Measurements from ENCODE around the gene HSP90AB1.

HSP90AB1 gene

GRCh38 chr6:44226368-44227147 lies 20.3 kb upstream of the HSP90AB1 start:
- TF ChIP-seq CTCF (conservative IDR thresholded peaks at IDR 0.05; ENCODE audit: low read depth, low read length), result no peak
- H3K4me3 ChIP-seq (ENCODE audit: low read length), result no peak overlapping the region
- DNase-seq (ENCODE audit: low read depth), result no peak

- no peak overlapping the region for H3K4me3 ChIP-seq (ENCODE audit: low read length)
- TF ChIP-seq CTCF (conservative IDR thresholded peaks at IDR 0.05; ENCODE audit: low read depth, low read length), result no peak
- no peak for DNase-seq (ENCODE audit: low read depth)
These were observed 19.6 kb upstream of the HSP90AB1 start for GRCh38 chr6:44227148-44227793.

- DNase-seq (ENCODE audit: low read depth), result no peak
- H3K4me3 ChIP-seq (ENCODE audit: low read length), result no peak overlapping the region
- TF ChIP-seq CTCF (conservative IDR thresholded peaks at IDR 0.05; ENCODE audit: low read depth, low read length), result no peak
These were observed 18.9 kb upstream of the HSP90AB1 start for GRCh38 chr6:44228031-44228430.

- no peak overlapping the region for H3K4me3 ChIP-seq (ENCODE audit: low read length)
These were observed 18.5 kb upstream of the HSP90AB1 start for GRCh38 chr6:44228433-44228832.

GRCh38 chr6:44228836-44229235 lies 18.1 kb upstream of the HSP90AB1 start:
- H3K4me3 ChIP-seq (ENCODE audit: low read length), result no peak overlapping the region
- TF ChIP-seq CTCF (conservative IDR thresholded peaks at IDR 0.05; ENCODE audit: low read depth, low read length), result no peak
- no peak for DNase-seq (ENCODE audit: low read depth)

More at GRCh38 chr6:44228433-44228832, 18.5 kb upstream of the HSP90AB1 start:
- DNase-seq (ENCODE audit: low read depth), result no peak
- no peak for TF ChIP-seq CTCF (conservative IDR thresholded peaks at IDR 0.05; ENCODE audit: low read depth, low read length)

GRCh38 chr6:44229376-44230033 lies 17.4 kb upstream of the HSP90AB1 start:
- H3K4me3 ChIP-seq (ENCODE audit: low read length), result no peak overlapping the region
- no peak for DNase-seq (ENCODE audit: low read depth)
- no peak for TF ChIP-seq CTCF (conservative IDR thresholded peaks at IDR 0.05; ENCODE audit: low read depth, low read length)

Data from retinal pigment epithelial cell (primary cell).